Body of pancreas (tissue), 4 donors: ENCODE data around the gene MGLL.

ENCODE experiments used
- POLR2A ChIP-seq, 3 donors: fragments of 450-650 bp; IDR thresholded peaks; one replicate each; pipeline ENCODE4 v1.6.1; 2016; ENCODE audit warnings: antibody characterized with exemption in 3 of 3, mild to moderate bottlenecking in 2 of 3
- TF ChIP-seq, protein P1 (sequence below), 7 experiments: fragments of 450-650 bp in 4 of 7; fragments of 200-600 bp in 3 of 7; sonication (generic) in 3 of 7; IDR thresholded peaks; one replicate each; pipeline ENCODE4 v1.5.1; 2016 to 2019; ENCODE audit warnings: antibody characterized with exemption in 7 of 7

DNA sequence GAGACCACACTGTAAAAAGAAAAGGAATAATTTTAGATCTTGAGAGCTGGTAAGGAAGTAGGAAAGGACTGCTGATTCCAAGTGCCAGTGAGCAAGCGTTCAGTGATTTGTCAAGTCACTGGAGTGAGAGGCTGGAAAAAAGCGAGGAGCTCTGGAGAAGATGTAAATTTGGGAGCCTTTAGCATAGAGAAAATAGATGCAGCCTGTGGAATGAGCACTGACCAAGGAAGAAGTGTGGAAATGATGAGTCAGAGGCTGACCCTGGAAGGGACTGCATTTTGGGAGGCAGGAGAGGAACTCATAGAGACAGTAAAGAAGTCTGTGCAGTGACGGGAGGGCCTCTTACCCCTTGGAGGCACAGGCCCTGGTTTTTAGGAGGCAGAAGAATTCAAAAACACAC lies 166.7 kb downstream of the MGLL start:
- TF ChIP-seq, protein P1, sequence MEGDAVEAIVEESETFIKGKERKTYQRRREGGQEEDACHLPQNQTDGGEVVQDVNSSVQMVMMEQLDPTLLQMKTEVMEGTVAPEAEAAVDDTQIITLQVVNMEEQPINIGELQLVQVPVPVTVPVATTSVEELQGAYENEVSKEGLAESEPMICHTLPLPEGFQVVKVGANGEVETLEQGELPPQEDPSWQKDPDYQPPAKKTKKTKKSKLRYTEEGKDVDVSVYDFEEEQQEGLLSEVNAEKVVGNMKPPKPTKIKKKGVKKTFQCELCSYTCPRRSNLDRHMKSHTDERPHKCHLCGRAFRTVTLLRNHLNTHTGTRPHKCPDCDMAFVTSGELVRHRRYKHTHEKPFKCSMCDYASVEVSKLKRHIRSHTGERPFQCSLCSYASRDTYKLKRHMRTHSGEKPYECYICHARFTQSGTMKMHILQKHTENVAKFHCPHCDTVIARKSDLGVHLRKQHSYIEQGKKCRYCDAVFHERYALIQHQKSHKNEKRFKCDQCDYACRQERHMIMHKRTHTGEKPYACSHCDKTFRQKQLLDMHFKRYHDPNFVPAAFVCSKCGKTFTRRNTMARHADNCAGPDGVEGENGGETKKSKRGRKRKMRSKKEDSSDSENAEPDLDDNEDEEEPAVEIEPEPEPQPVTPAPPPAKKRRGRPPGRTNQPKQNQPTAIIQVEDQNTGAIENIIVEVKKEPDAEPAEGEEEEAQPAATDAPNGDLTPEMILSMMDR (IDR thresholded peaks at IDR 0.05), result no peak
- no peak for TF ChIP-seq POLR2A (IDR thresholded peaks at IDR 0.05)
